ENCODE results near the gene UBE2F. TPM values are rescaled to one million over a fixed set of nuclear protein-coding genes. Genes with fewer than 3 reads are reported as not detected.

Gene UBE2F
- total and polyA plus RNA-seq, 2 of the 4 experiments (the other 2 are of a cell fraction): 44.6 to 59.8 TPM

DNA sequence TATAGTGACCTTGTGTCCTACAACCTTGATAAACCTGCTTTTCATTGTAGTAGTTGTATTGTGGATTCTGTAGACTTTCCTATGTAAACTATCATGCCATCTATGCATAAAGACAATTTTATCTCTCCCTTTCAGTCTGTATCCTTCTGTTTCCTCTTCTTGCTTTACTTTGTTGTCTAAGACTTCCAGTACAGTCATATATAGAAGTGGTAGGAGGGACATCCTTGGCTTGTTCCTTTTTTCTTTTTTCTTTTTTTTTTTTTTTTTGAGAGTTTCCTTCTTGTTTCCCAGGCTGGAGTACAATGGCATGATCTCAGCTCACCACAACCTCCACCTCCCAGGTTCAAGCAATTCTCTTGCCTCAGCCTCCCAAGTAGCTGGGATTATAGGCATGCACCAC lies 39.7 kb downstream of the UBE2F start:
- no peak overlapping the region for H3K14ac ChIP-seq (replicated peaks; ENCODE audit: low read depth, low read length)
- CTCF ChIA-PET: no interaction called here
- no peak overlapping the region for H3K18ac ChIP-seq (ENCODE audit: low read depth, low read length)
- H2AK9ac ChIP-seq (replicated peaks; ENCODE audit: low read depth, low read length, poor library complexity): no peak overlapping the region
- in situ Hi-C loops (cut with MboI; ENCODE audit: low sequenced_read_pairs): no loop called here
- H4K20me1 ChIP-seq (ENCODE audit: insufficient read depth, low read length): peaks cover 7% of the 10 kb centered on the region; the same call in 1 of the 2 replicates
- no peak overlapping the region for H3K4ac ChIP-seq (ENCODE audit: low read depth, low read length)
- H3K4me2 ChIP-seq (ENCODE audit: low read depth, low read length): no peak overlapping the region
- no peak for DNase-seq
- H3K36me3 ChIP-seq (ENCODE audit: control insufficient read depth, insufficient read depth, low read length): peaks cover 5% of the 10 kb centered on the region; the same call in 1 of the 2 replicates
- no peak overlapping the region for H2BK120ac ChIP-seq (ENCODE audit: low read depth, low read length)
- H4K91ac ChIP-seq (ENCODE audit: insufficient read depth, low read depth, low read length): no peak overlapping the region
- intact Hi-C loops (cut with micrococcal nuclease): no loop called here
- no peaks in the 10 kb centered on the region for H3K27me3 ChIP-seq (ENCODE audit: control insufficient read depth, insufficient read depth, low read length)
- H3K4me1 ChIP-seq (ENCODE audit: control insufficient read depth, insufficient read depth, low read length): peaks cover 3% of the 10 kb centered on the region
- POLR2A ChIA-PET (ENCODE audit: unreplicated experiment): no interaction called here
- no peak overlapping the region for H2AK5ac ChIP-seq (ENCODE audit: low read depth, low read length)
- dilution Hi-C loops (cut with HindIII; ENCODE audit: low sequenced_read_pairs, unreplicated experiment): no loop called here
- H2BK5ac ChIP-seq (ENCODE audit: low read depth, low read length, poor library complexity, severe bottlenecking): no peak overlapping the region
- no peaks in the 10 kb centered on the region for H3K9me3 ChIP-seq (ENCODE audit: control insufficient read depth, insufficient read depth, low read length)
- no peak overlapping the region for H4K5ac ChIP-seq (ENCODE audit: low read depth, low read length)
- no peak overlapping the region for H2BK15ac ChIP-seq (ENCODE audit: low read depth, low read length)
- no peak overlapping the region for H4K8ac ChIP-seq (ENCODE audit: low read depth in 2 of 2, low read length in 2 of 2)
- no TSS peak for BruUV-seq (replicated peaks)
- TF ChIP-seq, protein P1, sequence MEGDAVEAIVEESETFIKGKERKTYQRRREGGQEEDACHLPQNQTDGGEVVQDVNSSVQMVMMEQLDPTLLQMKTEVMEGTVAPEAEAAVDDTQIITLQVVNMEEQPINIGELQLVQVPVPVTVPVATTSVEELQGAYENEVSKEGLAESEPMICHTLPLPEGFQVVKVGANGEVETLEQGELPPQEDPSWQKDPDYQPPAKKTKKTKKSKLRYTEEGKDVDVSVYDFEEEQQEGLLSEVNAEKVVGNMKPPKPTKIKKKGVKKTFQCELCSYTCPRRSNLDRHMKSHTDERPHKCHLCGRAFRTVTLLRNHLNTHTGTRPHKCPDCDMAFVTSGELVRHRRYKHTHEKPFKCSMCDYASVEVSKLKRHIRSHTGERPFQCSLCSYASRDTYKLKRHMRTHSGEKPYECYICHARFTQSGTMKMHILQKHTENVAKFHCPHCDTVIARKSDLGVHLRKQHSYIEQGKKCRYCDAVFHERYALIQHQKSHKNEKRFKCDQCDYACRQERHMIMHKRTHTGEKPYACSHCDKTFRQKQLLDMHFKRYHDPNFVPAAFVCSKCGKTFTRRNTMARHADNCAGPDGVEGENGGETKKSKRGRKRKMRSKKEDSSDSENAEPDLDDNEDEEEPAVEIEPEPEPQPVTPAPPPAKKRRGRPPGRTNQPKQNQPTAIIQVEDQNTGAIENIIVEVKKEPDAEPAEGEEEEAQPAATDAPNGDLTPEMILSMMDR (conservative IDR thresholded peaks at IDR 0.05; ENCODE audit: low read depth, low read length): no peak
- TF ChIP-seq NFE2L2 (IDR thresholded peaks at IDR 0.05; ENCODE audit: low read depth, low read length) (no peak), RFX5 (IDR thresholded peaks at IDR 0.05; ENCODE audit: low read depth, low read length) (no peak), SMC3 (IDR thresholded peaks at IDR 0.05; ENCODE audit: low read depth, low read length) (no peak), BHLHE40 (IDR thresholded peaks at IDR 0.05; ENCODE audit: low read depth, low read length) (no peak), MAZ (IDR thresholded peaks at IDR 0.05; ENCODE audit: borderline replicate concordance, low read depth, low read length) (no peak), RAD21 (IDR thresholded peaks at IDR 0.05; ENCODE audit: low read length) (no peak), MXI1 (IDR thresholded peaks at IDR 0.05; ENCODE audit: borderline replicate concordance, low read depth, low read length) (no peak), CHD1 (IDR thresholded peaks at IDR 0.05; ENCODE audit: low read depth, low read length) (no peak)
- TF ChIP-seq, protein P2, sequence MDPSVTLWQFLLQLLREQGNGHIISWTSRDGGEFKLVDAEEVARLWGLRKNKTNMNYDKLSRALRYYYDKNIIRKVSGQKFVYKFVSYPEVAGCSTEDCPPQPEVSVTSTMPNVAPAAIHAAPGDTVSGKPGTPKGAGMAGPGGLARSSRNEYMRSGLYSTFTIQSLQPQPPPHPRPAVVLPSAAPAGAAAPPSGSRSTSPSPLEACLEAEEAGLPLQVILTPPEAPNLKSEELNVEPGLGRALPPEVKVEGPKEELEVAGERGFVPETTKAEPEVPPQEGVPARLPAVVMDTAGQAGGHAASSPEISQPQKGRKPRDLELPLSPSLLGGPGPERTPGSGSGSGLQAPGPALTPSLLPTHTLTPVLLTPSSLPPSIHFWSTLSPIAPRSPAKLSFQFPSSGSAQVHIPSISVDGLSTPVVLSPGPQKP (IDR thresholded peaks at IDR 0.05; ENCODE audit: borderline replicate concordance, low read depth, low read length): no peak
- TF ChIP-seq, protein P3, sequence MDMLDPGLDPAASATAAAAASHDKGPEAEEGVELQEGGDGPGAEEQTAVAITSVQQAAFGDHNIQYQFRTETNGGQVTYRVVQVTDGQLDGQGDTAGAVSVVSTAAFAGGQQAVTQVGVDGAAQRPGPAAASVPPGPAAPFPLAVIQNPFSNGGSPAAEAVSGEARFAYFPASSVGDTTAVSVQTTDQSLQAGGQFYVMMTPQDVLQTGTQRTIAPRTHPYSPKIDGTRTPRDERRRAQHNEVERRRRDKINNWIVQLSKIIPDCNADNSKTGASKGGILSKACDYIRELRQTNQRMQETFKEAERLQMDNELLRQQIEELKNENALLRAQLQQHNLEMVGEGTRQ (IDR thresholded peaks at IDR 0.05; ENCODE audit: low read depth, low read length): no peak
- 0 out of 2 replicates have a peak, but pooled peaks cover 5% of the 10 kb centered on the region for H3K9me1 ChIP-seq (ENCODE audit: insufficient read depth, low read length)
- H3K4me3 ChIP-seq (ENCODE audit: insufficient read depth, low read depth, low read length): no peak overlapping the region
- peaks cover 30 to 42% of the 10 kb centered on the region in 2 experiments for H3K79me1 ChIP-seq (ENCODE audit: low read depth in 1 of 2, low read length in 2 of 2)
- no peak overlapping the region for H3K27ac ChIP-seq (ENCODE audit: insufficient read depth, low read length)
- no peak overlapping the region for H2AFZ ChIP-seq (replicated peaks; ENCODE audit: low read length, poor library complexity)
- no peak for ATAC-seq (ENCODE audit: low read depth)
- no peak overlapping the region for H2BK20ac ChIP-seq (ENCODE audit: low read depth, low read length)
- H3K23ac ChIP-seq (ENCODE audit: low read depth, low read length): no peak overlapping the region
- no peak overlapping the region for H3K9ac ChIP-seq (ENCODE audit: low read depth, low read length)
- no peak overlapping the region for H3K56ac ChIP-seq (ENCODE audit: extremely low read depth, insufficient read depth, low read length)
